Measurements from ENCODE around the gene PSMB2.

The PSMB2 gene

DNA sequence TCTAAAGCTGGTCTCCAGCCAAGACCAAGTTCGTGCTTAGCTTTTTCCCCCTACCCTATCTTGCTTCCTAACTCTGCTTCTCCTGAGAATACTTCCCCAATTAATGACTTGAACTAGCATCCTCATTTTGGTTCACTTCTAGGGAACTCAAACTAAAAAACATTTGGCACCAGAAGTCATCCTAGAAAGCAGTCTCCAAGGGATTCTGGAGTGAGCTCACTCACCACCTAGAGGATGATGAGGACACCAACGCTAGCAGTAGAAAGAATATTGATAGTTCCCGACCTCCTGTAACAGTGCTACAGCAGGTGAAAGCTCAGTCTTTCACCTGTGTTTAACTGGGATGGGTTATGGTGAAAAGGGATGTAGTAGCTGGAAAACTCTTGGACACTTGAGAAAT, 4.7 kb upstream of the PSMB2 start:
- DNase-seq = no peak

- DNase-seq = no peak
These were observed 2.9 kb upstream of the PSMB2 start for GRCh38 chr1:35644204-35644603.

DNA sequence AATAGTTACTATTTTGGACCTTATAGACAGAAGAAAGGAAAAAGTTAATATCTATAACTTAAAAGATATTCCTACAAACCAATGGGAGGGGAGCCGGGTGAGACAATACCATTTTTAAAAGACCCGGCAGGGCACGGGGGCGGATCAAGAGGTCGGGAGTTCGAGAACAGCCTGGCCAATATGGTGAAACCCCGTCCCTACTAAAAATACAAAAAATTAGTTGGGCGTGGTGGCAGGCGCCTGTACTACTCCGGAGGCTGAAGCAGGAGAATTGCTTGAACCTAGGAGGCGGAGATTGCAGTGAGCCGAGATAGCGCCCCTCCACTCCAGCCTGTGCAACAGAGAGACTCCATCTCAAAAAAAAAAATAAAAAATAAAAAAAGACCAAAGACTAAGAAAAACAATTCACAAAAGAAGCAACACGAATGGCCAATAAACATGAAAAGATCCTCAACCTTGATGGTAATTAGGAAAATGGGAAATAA, 1.2 kb upstream of the PSMB2 start:
- peak; percentile 4 for DNase-seq

DNA sequence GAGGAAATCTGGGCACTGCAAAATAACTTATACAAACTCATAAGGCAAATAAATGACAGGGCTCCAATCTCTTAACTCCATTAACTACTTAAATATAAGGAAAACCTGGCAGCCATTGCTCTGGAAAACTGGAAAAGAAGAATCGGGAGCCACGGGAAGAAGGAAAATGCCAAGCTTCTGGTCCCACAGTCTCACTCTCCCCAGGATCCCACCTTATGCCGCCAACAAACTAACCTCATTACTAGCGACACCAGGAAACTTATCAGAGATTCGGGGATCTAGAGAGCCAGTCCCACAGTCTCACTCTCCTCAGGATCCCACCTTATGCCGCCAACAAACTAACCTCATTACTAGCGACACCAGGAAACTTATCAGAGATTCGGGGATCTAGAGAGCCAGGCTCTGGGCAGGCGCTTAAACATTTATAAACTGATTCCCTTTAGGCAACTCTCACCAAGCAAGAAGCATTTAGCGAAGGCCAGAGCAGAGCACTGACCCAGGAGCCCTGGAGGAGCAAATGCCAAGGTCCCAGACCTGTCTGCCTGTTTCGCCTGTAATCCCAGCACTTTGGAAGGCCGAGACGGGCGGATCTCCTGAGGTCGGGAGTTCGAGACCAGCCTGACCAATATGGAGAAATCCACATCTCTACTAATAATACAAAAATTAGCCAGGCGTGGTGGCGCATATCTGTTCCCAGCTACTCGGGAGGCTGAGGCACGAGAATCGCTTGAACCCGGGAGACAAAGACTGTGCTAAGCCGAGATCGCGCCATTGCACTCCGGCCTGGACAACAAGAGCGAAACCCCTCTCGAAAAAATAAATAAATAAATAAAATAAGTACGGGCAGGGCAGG, 720 bp downstream of the PSMB2 start:
- no peak for DNase-seq

- no peak for DNase-seq
These were observed 3.9 kb downstream of the PSMB2 start for GRCh38 chr1:35637401-35637809.

GRCh38 chr1:35633547-35633946, 7.8 kb downstream of the PSMB2 start:
- DNase-seq = no peak

DNA sequence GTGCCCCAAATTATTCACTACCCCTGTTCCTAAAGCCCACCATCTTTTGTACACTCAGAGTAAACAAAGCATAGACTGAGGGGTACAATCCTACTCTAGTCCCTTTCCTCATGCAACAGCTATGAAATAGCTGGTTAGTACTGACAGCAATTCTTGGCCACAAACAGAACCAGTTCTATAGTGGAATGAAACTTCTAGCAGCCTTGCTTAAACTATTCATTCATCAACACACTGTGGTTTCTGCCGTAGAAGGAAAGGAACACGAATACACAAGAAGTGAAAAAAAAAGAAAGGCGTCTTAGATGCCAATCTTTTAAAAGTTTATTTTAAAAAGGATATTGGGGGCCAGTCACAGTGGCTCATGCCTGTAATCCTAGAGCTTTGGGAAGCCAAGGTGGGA, 9.9 kb downstream of the PSMB2 start:
- DNase-seq = no peak

DNA sequence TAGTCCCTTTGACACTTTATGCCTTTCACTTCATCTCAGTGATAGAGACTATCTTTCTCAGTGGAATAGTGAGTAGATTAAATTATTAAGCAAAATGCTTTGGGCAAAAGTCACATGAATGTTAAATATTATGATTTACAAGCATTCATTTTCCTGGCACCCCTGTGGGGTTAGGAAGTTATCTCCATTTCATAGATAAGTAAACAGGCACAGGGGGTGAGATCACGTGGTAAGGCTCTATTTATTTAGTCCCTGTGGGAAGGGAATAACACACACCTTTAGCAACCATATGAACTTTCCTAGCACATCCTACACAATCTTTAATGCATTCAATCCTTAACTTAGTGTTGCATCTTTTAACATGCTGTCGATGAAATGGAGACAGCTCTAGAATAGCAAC, 12.3 kb downstream of the PSMB2 start:
- no peak for DNase-seq

GRCh38 chr1:35623832-35624231, 17.5 kb downstream of the PSMB2 start:
- DNase-seq = no peak

GRCh38 chr1:35622510-35623178, 18.7 kb downstream of the PSMB2 start:
- no peak for DNase-seq

GRCh38 chr1:35619237-35620121, 21.8 kb downstream of the PSMB2 start:
- DNase-seq = no peak

- DNase-seq = no peak
These were observed 25.9 kb downstream of the PSMB2 start for GRCh38 chr1:35615440-35615839.

DNA sequence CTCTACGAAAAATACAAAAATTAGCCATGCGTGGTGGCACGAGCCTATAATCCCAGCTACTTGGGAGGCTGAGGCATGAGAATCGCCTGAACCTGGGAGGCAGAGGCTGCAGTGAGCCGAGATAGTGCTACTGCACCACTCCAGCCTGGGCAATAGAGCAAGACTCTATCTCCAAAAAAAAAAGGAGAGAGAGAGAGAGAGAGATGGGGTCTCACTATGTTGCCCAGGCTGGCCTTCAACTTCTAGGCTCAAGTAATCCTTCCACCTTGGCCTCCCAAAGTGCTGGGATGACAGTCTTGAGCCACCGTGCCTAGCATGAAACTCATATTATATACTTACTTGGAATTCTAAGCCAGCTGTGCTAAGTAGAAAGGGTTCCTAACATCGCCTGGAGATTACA, 29.7 kb downstream of the PSMB2 start:
- no peak for DNase-seq

GRCh38 chr1:35605867-35606182, 35.5 kb downstream of the PSMB2 start:
- DNase-seq = no peak

GRCh38 chr1:35605071-35605866, 36.1 kb downstream of the PSMB2 start:
- no peak for DNase-seq

DNA sequence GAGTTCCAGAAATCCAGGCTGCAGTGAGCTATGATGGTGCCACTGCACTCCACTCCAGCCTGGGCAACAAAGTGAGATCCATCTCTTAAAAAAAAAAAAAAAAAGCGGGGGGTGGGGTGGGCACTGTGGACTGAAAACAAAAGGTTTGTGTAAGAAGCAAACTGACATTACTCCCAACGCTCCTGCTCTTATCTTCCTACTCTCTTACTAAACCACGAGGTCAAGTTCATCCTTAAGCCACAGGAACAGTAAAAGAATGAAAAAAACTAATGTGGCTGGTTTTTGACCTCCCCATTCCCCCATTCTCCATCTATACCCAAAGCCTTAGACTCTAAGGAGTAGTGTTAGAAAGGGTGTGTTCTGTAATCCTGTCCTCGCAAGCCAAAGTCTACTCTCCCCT, 37.4 kb downstream of the PSMB2 start:
- no peak for DNase-seq

DNA sequence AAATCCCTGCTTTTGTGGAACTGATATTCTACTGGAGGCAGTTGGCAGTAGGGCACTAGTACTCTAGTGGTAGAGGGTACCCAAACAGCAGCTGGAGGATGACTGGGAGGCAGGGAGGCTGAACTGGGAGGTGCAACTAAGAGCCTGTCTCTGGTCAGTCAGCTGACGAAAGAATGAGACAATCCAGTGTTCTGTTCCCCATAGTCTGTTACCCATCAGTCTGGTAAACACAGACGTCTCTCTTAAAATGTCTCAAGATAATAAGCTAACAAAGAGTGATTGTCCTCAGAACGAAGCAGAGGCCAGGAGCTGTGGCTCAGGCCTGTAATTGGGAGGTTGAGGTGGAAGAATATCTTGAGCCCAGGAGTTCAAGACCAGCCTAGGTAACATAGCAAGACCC, 37.9 kb downstream of the PSMB2 start:
- no peak for DNase-seq

- no peak for DNase-seq
These were observed 40.7 kb downstream of the PSMB2 start for GRCh38 chr1:35600593-35600992.

- DNase-seq = no peak
These were observed 41.9 kb downstream of the PSMB2 start for GRCh38 chr1:35599411-35599810.

GRCh38 chr1:35598895-35599294, 42.4 kb downstream of the PSMB2 start:
- DNase-seq = no peak

DNA sequence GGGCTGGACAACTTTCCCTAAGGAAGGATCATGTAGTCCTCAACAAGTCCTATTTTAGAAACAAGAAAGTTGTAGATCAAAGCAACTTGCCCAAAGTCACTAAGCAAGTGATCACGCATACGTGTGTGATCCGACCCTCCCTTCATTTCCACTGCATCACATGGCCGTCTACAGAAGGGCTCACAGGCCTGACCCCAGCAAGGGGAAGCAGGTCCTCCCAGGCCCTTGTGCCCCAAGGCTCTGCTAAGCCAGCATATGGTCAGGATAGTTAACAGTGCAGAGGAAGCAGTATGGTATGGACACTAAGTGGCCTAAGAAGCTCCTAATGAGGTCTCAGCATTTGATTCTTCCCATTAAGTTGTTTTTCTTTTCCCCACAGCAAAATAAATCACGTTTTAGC, 43.5 kb downstream of the PSMB2 start:
- DNase-seq = no peak

DNA sequence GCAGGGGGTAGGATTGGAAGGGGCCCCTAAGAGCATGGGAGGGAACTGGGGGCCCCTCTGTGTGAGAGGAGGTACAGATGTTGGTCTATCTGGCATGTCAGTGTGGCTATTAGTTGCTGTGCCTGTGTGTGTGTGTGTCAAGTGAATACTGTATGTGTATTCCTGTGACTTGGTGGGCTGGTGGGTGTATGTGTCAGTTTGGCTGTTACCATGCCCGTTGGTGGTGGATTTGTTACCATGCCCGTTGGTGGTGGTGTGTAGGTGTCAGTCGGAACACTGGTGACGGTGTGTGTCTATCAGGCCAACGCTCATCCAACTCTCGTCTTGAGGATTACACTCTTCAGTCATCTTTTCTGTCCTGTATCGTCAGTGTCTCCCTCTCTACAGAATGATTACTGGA, 45.6 kb downstream of the PSMB2 start:
- DNase-seq = no peak

Data from right kidney (tissue), 1 donor.